Amniotic epithelial cell (primary cell): ENCODE data around the gene EHMT2.
"Not testable (repeated sequence)": the region's sequence is repeated elsewhere in the genome, so short reads cannot be mapped to it uniquely, and the experiment has no call there.

ENCODE experiments used
- DNase-seq: peaks from one replicate; pipeline ENCODE4 v3.0.0-alpha.2; 2010; ENCODE audit warnings: low read depth

EHMT2 gene

GRCh38 chr6:31915351-31915750 is 17.9 kb upstream of the EHMT2 start:
- DNase-seq = no peak

GRCh38 chr6:31911826-31912585 is 14.5 kb upstream of the EHMT2 start:
- DNase-seq = no peak

- DNase-seq = not testable (repeated sequence)
Observed at GRCh38 chr6:31909298-31909697, 11.8 kb upstream of the EHMT2 start.

GRCh38 chr6:31908791-31909190 is 11.3 kb upstream of the EHMT2 start:
- DNase-seq = peak; percentile 76

GRCh38 chr6:31908255-31908654 is 10.8 kb upstream of the EHMT2 start:
- not testable (repeated sequence) for DNase-seq

GRCh38 chr6:31907158-31907813 is 9.8 kb upstream of the EHMT2 start:
- peak; percentile 97 for DNase-seq

- DNase-seq = not testable (repeated sequence)
Observed at GRCh38 chr6:31906727-31907126, 9.2 kb upstream of the EHMT2 start.

GRCh38 chr6:31906122-31906521 is 8.6 kb upstream of the EHMT2 start:
- no peak for DNase-seq

GRCh38 chr6:31905041-31905440 is 7.5 kb upstream of the EHMT2 start:
- no peak for DNase-seq

- DNase-seq = peak; percentile 95
Observed at GRCh38 chr6:31903957-31904356, 6.5 kb upstream of the EHMT2 start.

- DNase-seq = peak; percentile 98
Observed at GRCh38 chr6:31901953-31902643, 4.6 kb upstream of the EHMT2 start, which contains the start of gene ZBTB12. Gene ZBTB12 (minus strand): TSS chr6:31902086. CDS start chr6:31901305, 781 bp downstream.

GRCh38 chr6:31901415-31901952 is 4.0 kb upstream of the EHMT2 start:
- peak; percentile 44 for DNase-seq

- no peak for DNase-seq
Observed at GRCh38 chr6:31900917-31901414, 3.5 kb upstream of the EHMT2 start.

GRCh38 chr6:31899882-31900722 is 2.6 kb upstream of the EHMT2 start:
- no peak for DNase-seq

- no peak for DNase-seq
Observed at GRCh38 chr6:31899215-31899614, 1.7 kb upstream of the EHMT2 start.

- DNase-seq = peak; percentile 50
Observed at GRCh38 chr6:31898383-31899011, 999 bp upstream of the EHMT2 start.

- DNase-seq = no peak
Observed at GRCh38 chr6:31896856-31897611, 464 bp downstream of the EHMT2 start.

- no peak for DNase-seq
Observed at GRCh38 chr6:31896493-31896855, 1.0 kb downstream of the EHMT2 start.

GRCh38 chr6:31892821-31893220 is 4.7 kb downstream of the EHMT2 start:
- no peak for DNase-seq

GRCh38 chr6:31889331-31889972 is 8.0 kb downstream of the EHMT2 start:
- no peak for DNase-seq
